ENCODE results near the gene BCAS1.
A peak's percentile ranks its signal among the peaks of the same experiment; 100 is the strongest.

The BCAS1 gene

GRCh38 chr20:53914781-53915445, 155.5 kb downstream of the BCAS1 start (continued):
- TF ChIP-seq ZNF426 (tag by site-specific recombination; IDR thresholded peaks at IDR 0.05), result no peak
- no peak for TF ChIP-seq ZNF692 (tag by site-specific recombination; IDR thresholded peaks at IDR 0.05)
- no peak for TF ChIP-seq ZNF23 (tag by site-specific recombination; IDR thresholded peaks at IDR 0.05; ENCODE audit: borderline replicate concordance)
- no peak for TF ChIP-seq ZBTB1 (tag by site-specific recombination; IDR thresholded peaks at IDR 0.05)
- TF ChIP-seq SP3 (tag by site-specific recombination; IDR thresholded peaks at IDR 0.05), result 0 out of 2 replicates have a peak, but pooled peaks have one; percentile 14
- TF ChIP-seq ZNF707 (tag by site-specific recombination; IDR thresholded peaks at IDR 0.05), result no peak
- no peak for TF ChIP-seq ZNF670 (tag by site-specific recombination; IDR thresholded peaks at IDR 0.05; ENCODE audit: low read depth)
- no peak for TF ChIP-seq PRDM6 (tag by site-specific recombination; IDR thresholded peaks at IDR 0.05)
- TF ChIP-seq ZNF133 (tag by site-specific recombination; IDR thresholded peaks at IDR 0.05), result no peak
- TF ChIP-seq YY2 (tag by site-specific recombination; IDR thresholded peaks at IDR 0.05), result no peak
- no peak for TF ChIP-seq ZNF174 (tag by site-specific recombination; IDR thresholded peaks at IDR 0.05)
- no peak for TF ChIP-seq ZNF18 (tag by site-specific recombination; IDR thresholded peaks at IDR 0.05)
- no peak for TF ChIP-seq ZNF280C (tag by site-specific recombination; IDR thresholded peaks at IDR 0.05)
- TF ChIP-seq CTCF (tag by site-specific recombination; IDR thresholded peaks at IDR 0.05), result peak; percentile 39; the same call in 1 of the 2 replicates
- TF ChIP-seq ZNF423 (tag by site-specific recombination; IDR thresholded peaks at IDR 0.05), result no peak
- TF ChIP-seq ZNF768 (tag by site-specific recombination; IDR thresholded peaks at IDR 0.05), result no peak
- no peak for TF ChIP-seq ZBTB44 (tag by site-specific recombination; IDR thresholded peaks at IDR 0.05)
- no peak for TF ChIP-seq SETDB1 (IDR thresholded peaks at IDR 0.05; ENCODE audit: insufficient read length, low read length)
- TF ChIP-seq ZNF398 (tag by site-specific recombination; IDR thresholded peaks at IDR 0.05), result peak; percentile 89
- TF ChIP-seq PBX3 (CRISPR knock-in tag; IDR thresholded peaks at IDR 0.05), result no peak
- no peak for TF ChIP-seq TRIM28 (IDR thresholded peaks at IDR 0.05; ENCODE audit: borderline replicate concordance, low read length)
- no peak for TF ChIP-seq ZNF211 (tag by site-specific recombination; IDR thresholded peaks at IDR 0.05; ENCODE audit: low read depth)
- peak; percentile 19; the same call in 1 of the 2 replicates for TF ChIP-seq KLF9 (tag by site-specific recombination; IDR thresholded peaks at IDR 0.05; ENCODE audit: low read depth)
- TF ChIP-seq ZNF362 (tag by site-specific recombination; IDR thresholded peaks at IDR 0.05), result no peak

Data from HEK293 (cell line).